Lung (tissue), 12 donors: ENCODE results near the gene SPSB1. TPM values are rescaled to one million over a fixed set of nuclear protein-coding genes. Genes with fewer than 3 reads are reported as not detected.

Experiments
- ATAC-seq: fragments of 200-7000 bp; cut with Tn5 transposase; one replicate; pipeline ENCODE4 v1.9.1; 2020; ENCODE audit warnings: moderate number of reproducible peaks; ENCODE audit not compliant: insufficient read depth, low FRiP score
- DNase-seq, 3 donors: peaks; one replicate each; pipeline ENCODE4 v3.0.0-alpha.2; 2013 to 2017
- H3K27ac ChIP-seq, 2 donors: one replicate each; pipeline ENCODE4 v1.5.1; 2013; ENCODE audit warnings: mild to moderate bottlenecking in 2 of 2, moderate library complexity in 2 of 2, control low read depth in 1 of 2, inconsistent platforms in 1 of 2, low read depth in 1 of 2, low read length in 1 of 2
- H3K27me3 ChIP-seq, 3 donors: one replicate each; pipeline ENCODE4 v1.5.1; 2013; ENCODE audit warnings: low read length in 2 of 3; ENCODE audit not compliant: control insufficient read depth in 3 of 3, insufficient read depth in 3 of 3
- H3K36me3 ChIP-seq, 4 donors: one replicate each; pipeline ENCODE4 v1.5.1; 2013; ENCODE audit warnings: low read length in 4 of 4, mild to moderate bottlenecking in 1 of 4, moderate library complexity in 1 of 4; ENCODE audit not compliant: control insufficient read depth in 4 of 4, insufficient read depth in 4 of 4
- H3K4me1 ChIP-seq, 5 donors: one replicate each; pipeline ENCODE4 v1.5.1; 2013; ENCODE audit warnings: low read length in 5 of 5, mild to moderate bottlenecking in 2 of 5, moderate library complexity in 1 of 5; ENCODE audit not compliant: control insufficient read depth in 5 of 5, insufficient read depth in 5 of 5
- H3K4me3 ChIP-seq: one replicate; pipeline ENCODE4 v1.5.1; 2013; ENCODE audit warnings: mild to moderate bottlenecking, control low read depth, moderate library complexity
- H3K9ac ChIP-seq, 2 donors: one replicate each; pipeline ENCODE4 v1.5.1; 2013; ENCODE audit warnings: low read length in 2 of 2, control low read depth in 1 of 2; ENCODE audit not compliant: insufficient read depth in 1 of 2
- H3K9me3 ChIP-seq, 4 donors: one replicate each; pipeline ENCODE4 v1.5.1; 2013; ENCODE audit warnings: low read length in 3 of 4, mild to moderate bottlenecking in 1 of 4, moderate library complexity in 1 of 4; ENCODE audit not compliant: control insufficient read depth in 4 of 4, insufficient read depth in 3 of 4
- WGBS, 2 donors: extraction: QIAGEN DNeasy Blood & Tissue Kit; methylation state at CpG; one replicate each; pipeline ENCODE4 v1.1.7; 2013; 5-methylcytosine and 5-hydroxymethylcytosine counted together
- polyA plus RNA-seq, 2 donors: library from polyadenylated mRNA; stranded (reverse); fragments of 200-250 nt; gene quantifications; one replicate each; pipeline ENCODE4 v1.2.1, GENCODE V29; 2013
- total RNA-seq, 2 donors: library from RNA; depleted of rRNA in 1 of 2; stranded (reverse); fragments of >200 nt in 1 of 2; gene quantifications; one replicate each; pipeline ENCODE4 v1.2.1, GENCODE V29; 2014 to 2021
- TF ChIP-seq, protein P1 (sequence below): IDR thresholded peaks from 2 replicates; pipeline ENCODE4 v1.5.1; 2012; ENCODE audit warnings: mild to moderate bottlenecking; ENCODE audit errors: control extremely low read depth, extremely low read depth
- donor health status: control.
- donor health status: control.
- donor health status: Bipolar disorder and iron deficiency.
- donor health status: healthy.
- donor health status: DM: yes; HTN: yes; CAD: no.

The SPSB1 gene
- total and polyA plus RNA-seq, 4 donors = 9.5 to 25.9 (median 21.6) TPM

DNA sequence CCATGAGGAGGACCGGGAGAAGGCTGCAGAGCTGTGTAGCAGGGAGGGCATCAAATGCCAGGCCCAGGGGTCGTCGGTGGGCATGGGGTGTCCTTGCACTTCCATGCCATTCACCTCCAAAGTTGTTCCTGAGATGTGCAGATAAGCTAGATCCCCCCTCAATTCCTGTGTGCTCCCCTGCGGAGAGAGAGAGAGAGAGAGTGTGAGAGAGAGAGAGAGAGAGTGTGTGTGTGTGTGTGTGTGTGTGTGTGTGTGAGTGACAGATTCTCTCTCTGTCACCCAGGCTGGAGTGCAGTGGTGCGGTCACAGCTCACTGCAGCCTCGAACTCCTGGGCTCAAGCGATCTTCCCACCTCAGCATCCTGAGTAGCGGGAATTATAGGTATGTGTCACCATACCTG is 16.4 kb downstream of the SPSB1 start:
- H3K9ac ChIP-seq = no peak overlapping the region
- WGBS, 2 donors = 93% methylated on average over 8 of the region's 8 CpGs
- H3K36me3 ChIP-seq = peaks cover 0 to 2% (median 0%) of the 10 kb centered on the region in 4 donors
- H3K27ac ChIP-seq = no peak overlapping the region
- no peak overlapping the region for H3K4me3 ChIP-seq
- no peaks in the 10 kb centered on the region for H3K9me3 ChIP-seq
- TF ChIP-seq, protein P1, sequence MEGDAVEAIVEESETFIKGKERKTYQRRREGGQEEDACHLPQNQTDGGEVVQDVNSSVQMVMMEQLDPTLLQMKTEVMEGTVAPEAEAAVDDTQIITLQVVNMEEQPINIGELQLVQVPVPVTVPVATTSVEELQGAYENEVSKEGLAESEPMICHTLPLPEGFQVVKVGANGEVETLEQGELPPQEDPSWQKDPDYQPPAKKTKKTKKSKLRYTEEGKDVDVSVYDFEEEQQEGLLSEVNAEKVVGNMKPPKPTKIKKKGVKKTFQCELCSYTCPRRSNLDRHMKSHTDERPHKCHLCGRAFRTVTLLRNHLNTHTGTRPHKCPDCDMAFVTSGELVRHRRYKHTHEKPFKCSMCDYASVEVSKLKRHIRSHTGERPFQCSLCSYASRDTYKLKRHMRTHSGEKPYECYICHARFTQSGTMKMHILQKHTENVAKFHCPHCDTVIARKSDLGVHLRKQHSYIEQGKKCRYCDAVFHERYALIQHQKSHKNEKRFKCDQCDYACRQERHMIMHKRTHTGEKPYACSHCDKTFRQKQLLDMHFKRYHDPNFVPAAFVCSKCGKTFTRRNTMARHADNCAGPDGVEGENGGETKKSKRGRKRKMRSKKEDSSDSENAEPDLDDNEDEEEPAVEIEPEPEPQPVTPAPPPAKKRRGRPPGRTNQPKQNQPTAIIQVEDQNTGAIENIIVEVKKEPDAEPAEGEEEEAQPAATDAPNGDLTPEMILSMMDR = no peak
- no peaks in the 10 kb centered on the region for H3K27me3 ChIP-seq
- peaks cover 0 to 12% (median 0%) of the 10 kb centered on the region in 5 donors for H3K4me1 ChIP-seq
- ATAC-seq (no peak), DNase-seq (no peak)

DNA sequence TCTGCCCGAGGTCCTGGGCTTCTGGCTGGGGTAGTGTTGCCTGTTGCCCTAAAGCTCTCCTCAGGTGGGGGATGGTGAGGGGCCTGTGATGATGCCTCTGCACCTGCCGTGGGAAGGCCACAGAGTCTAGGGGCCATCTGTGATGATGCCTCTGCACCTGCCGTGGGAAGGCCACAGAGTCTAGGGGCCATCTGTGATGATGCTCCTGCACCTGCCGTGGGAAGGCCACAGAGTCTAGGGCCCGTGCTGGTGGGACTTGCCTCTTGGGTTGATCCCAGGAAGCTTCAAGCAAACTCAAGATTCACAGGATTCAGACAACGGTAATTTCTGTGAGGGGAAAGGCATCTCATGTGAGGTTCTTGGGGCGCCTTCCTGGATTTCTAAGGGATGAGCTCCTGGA is 17.3 kb downstream of the SPSB1 start:
- Histone ChIP-seq H3K9ac (no peak overlapping the region), H3K9me3 (no peaks in the 10 kb centered on the region), H3K4me1 (peaks cover 0 to 5% (median 0%) of the 10 kb centered on the region in 5 donors), H3K36me3 (peaks cover 0 to 4% (median 0%) of the 10 kb centered on the region in 4 donors), H3K27ac (no peak overlapping the region), H3K27me3 (no peaks in the 10 kb centered on the region), H3K4me3 (no peak overlapping the region)
- DNase-seq = no peak
- 88 to 94% methylated on average over 7 of the region's 7 CpGs for WGBS, 2 donors
- ATAC-seq = no peak
- TF ChIP-seq, protein P1 = no peak

DNA sequence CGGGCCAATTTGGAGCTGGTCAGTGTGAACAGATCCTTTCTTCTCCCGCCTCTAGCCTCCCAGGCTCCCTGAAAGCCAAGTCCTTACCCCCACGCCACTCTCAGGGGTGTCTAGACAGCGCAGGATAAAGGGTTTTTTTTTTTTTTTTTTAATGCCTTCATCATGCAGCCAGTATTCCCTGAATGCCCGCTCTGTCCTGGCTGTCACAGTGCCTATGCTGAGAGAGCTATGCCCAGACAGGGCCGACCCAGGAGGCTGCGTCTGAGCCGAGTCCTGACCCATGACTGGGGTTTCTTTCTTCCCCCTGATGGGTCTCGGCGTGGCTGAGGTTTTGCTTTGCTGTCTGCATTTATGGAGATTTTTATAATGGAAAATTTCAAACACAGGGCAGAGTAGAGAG is 18.3 kb downstream of the SPSB1 start:
- TF ChIP-seq, protein P1 = no peak
- DNase-seq = no peak

DNA sequence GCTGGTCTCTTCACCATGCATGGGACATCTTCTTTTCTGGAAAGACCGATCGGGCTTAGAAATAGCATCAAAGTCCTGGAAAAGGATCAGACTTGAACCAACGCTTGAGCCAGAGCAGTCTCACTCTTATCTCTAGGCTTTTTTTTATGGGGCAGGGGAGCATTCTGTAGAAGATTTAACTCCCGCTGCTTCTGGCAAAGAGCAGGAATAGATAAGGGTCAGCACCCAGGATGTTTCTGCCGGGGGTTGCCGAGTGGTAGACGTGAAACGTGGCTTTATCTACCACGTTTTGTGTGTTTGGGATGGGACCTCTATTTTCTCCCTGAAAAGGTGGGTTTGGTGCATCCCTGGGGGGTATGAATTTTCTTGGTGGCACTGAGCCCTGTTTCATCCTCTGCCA is 18.8 kb downstream of the SPSB1 start:
- Histone ChIP-seq H3K27me3 (no peaks in the 10 kb centered on the region), H3K36me3 (peaks cover 0 to 4% (median 0%) of the 10 kb centered on the region in 4 donors), H3K9me3 (no peaks in the 10 kb centered on the region), H3K4me1 (peaks cover 0 to 9% (median 0%) of the 10 kb centered on the region in 5 donors), H3K27ac (no peak overlapping the region), H3K4me3 (no peak overlapping the region), H3K9ac (no peak overlapping the region)
- no peak for ATAC-seq
- 80 to 91% methylated on average over 9 of the region's 9 CpGs for WGBS, 2 donors
- TF ChIP-seq, protein P1 = no peak
- DNase-seq = no peak

More for the DNA sequence above, 18.3 kb downstream of the SPSB1 start:
- Histone ChIP-seq H3K27ac (no peak overlapping the region), H3K9ac (no peak overlapping the region), H3K4me1 (peaks cover 0 to 9% (median 0%) of the 10 kb centered on the region in 5 donors), H3K4me3 (no peak overlapping the region), H3K27me3 (no peaks in the 10 kb centered on the region), H3K9me3 (no peaks in the 10 kb centered on the region), H3K36me3 (peaks cover 0 to 4% (median 0%) of the 10 kb centered on the region in 4 donors)
- no peak for ATAC-seq
- 90 to 92% methylated on average over 10 of the region's 10 CpGs for WGBS, 2 donors
